NCI-H345 treated with DMSO at 0.1 percent for 48 hours (cell line): ENCODE data around the gene KIRREL1.

Experiments
- DNase-seq: peaks from one replicate; lab custom pipeline; 2025; ENCODE audit not compliant: unreplicated experiment; lab: John Stamatoyannopoulos, UW

Gene KIRREL1

DNA sequence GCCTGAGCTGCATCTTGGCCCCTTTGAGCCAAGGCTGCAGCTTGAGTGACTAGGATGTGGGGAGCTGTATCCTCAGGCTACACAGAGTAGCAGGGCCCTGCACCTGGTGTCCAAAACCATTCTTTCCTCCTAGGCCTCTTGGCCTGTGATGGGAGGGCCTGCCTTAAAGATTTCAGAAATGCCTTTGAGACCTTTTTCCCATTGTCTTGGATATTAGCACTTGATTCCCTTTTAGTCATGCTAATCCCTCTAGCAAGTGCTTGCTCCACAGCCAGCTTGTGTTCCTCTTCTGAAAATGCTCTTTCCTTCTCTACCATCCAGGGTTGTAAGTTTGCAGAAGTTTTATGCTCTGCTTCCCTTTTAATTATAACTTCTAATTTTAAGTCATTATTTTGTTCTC lies 21.7 kb upstream of the KIRREL1 start:
- DNase-seq: no peak

DNA sequence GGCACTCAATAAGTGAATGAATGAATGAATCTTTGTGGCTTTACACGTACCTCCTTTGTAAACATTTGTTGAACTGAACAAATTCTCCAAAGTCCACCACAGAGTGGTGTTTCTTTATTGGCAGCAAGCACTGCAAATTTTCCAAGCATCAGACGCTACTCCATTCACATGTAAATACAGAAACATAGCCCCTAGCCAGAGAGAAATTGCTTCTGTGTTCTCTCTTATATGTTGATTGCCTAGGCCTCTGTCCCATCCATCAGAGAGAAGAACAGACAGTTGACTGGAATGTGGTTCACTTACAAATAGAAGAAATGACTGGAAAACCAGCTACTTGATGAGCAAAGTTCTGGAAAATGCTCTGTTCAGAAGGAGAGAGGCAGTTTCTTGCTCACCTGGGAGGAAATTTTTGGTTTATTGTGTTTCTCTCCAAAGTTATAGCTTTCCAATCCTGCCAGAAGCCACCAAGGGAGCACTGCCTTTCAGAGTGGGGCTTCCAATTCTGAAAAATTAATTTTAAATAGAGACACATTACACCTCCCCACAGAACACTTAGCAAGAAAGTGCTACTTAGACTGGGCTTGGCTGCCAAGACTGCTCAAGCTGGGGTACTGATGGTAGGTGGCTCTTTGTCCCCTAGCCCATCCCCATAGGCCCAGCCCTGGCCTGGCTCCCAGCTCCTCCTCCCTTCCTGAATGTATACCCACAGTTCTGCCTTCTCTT lies 18.1 kb upstream of the KIRREL1 start:
- no peak for DNase-seq

DNA sequence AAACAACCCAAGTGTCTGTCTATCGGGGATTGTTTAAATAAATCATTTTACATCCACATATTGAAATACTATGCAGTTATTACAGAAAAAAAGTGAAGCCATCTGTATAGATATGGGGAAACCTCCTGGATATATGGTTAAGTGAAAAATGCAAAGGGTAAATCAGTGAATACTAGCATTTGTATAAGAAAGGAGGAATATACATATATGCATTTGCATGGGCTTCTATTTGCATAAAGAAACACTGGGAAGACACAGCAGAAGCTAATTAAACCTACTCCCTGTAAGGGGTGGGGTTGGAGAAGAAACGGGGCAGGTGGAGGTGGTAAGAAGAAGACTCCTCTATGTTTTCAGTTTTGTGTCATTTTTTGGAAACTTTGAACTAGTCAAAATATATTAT lies 16.6 kb upstream of the KIRREL1 start:
- no peak for DNase-seq

DNA sequence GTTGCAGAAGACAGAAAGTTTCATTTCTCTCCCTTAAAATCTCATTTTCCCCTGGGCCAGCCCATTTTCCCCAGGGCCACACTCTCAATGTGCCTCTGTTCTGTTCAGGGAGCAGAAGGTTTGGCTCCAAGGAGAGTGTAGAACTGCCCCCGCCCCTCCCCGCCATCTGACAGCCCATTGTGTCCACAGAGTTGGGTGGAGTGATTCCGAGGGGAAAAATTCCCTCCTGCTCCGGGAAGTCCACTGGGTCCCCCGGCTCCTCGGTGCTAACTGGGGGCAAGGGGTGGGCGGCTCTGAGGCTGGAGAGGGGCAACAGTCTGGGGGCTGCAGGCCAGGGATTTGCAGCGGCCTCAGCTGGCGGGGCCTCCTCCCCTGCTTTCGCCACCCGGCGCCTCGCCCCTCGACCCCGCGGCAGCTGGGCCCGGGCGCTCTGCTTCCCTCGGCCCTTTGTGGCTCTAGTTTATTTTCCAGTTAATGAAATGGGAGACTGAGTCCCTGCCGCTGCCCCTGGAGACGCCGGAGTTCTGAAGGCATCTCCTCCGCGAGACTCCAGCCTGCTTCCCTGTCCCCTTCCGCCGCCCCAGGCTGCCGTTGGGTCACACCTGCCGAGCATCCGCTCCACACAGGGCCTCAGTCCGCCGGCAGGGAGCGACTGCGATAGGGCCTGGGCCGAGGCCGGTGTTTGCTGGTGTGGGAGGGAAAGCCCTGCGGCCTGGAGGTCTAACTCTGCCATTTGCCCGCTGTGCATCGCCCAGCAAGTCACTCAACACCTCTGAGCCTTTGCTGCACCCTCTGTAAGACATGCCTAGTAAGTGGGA lies 14.7 kb upstream of the KIRREL1 start:
- no peak for DNase-seq

DNA sequence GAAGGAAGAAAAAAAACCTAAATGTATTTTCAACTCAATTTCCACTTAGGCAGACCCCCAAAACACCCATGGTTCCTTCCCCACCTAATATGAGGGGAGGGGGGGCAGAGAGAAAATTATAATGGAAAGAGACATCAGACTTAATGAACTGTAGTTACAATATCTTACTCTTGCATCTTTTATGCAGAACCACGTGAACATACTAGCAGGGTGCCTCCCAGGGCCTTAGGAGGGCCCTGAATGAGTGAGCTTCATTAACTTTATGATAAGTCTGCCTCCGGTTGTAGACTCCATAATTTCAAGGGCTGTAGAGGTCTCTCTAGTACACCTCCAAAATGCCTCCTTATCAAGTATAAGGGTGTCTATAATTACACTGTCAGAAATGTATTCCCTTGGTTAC lies 11.3 kb upstream of the KIRREL1 start:
- DNase-seq: no peak

DNA sequence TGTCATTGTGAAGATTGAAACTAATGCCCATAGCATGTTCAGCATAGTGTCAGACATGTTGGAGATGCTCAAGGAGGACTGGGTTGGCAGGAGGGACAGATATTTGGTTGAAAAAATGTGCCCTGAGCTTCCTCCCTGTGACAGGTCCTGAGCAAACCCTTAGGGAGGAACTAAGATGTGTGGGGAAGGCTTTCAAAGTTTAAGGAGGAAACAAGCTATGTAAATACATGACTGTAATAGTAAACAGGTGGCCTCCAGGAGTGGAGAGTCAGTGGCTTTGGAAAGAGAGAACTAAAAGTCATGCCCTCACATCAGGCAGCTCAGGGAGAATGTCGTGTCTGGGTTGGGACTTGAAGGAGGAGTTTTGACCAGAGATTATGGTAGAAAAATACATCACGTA lies 9.7 kb upstream of the KIRREL1 start:
- DNase-seq: no peak

DNA sequence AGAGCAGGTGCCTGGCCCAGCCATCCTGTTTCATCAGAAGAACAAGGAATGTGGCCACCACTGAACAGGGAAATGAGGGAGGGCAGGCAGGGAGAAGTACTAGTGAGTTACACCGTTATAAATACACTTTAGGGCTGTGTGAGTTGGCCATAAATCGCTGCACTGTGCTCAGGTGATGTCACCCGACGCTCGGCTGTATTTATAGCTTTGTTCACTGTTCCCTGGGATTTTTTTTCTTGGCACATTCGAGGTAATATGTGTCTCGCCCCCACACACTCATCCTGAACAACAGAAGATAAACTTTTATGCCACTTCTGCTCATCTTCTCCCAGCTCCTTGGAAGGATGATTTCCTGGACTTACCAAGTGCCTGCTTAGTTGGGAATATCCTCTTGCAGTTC lies 9.0 kb upstream of the KIRREL1 start:
- DNase-seq: no peak

DNA sequence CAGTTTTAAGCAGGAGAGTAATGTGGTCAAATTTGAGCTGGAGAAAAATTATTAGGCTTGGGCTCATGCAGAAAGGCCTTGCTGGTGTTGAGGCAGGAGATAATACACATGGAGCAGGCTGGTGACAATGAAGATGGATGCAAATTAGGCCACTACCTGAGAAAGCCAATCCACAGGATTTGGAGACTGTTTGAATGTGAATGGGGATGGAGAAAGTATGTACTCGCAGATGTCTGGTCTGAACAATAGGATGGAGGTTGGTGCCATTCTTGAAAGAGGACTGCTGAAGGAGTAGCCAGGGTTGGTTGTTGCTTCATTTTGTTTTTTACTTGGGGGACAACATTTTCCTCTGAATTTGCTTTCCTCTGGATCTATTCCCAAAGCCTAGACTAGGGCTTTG lies 8.0 kb upstream of the KIRREL1 start:
- DNase-seq: no peak

DNA sequence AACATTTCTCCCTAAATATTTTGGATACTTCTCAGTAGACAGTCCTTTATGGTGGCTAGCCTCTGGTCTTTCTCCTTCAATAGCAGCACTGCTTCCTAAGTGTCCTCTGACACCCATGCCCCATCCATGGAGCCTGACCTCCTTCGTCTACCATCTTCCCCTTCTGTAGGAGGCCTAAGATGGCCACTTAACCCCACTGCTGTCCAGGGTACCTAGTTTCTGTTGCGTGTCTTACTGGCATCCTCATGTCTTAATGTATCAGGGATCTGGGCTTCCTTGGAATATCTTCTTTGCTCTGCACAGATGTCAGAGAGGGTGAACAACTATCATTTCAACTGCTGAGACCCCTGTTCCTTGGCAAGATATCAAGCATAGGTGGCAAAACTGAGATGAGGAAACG lies 5.4 kb upstream of the KIRREL1 start:
- DNase-seq: no peak

DNA sequence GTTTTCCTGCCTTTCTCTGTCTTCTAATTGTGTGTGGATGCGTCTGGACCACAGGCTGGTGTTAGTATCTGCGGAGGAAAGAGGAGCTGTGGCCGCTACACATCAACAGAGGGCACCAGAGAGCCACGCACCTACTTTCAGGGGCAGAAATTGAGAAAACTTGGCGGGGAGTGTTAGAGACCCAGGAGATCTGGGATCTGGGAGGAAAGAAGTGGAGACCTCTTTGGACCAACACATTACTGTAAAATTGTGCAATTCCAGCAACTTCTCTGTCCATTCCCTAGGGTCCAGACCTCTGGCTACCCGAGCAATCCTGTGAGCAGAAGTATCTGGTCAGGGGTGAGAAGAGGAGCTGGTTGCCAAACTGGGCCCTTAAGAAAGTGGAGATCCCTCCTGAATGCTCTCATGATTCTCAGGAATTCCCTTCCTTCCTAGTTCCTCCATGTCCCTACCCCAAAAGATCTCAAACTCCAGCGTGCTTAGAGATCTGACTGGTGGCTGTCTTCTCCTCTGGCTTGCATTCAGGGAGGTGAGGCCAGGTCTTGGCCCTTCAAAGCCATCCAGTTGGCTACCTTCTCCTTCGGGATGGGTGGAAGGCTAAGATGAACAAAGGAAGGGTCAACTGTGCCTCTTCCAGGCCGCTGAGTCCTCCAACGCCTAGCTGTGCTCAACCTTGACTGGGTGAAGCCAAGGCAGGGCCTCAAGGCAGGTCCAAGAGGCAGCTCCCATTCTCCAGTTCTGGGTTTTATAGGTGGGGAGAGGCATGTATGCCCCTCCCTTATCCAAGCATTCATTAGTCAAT lies 1.2 kb upstream of the KIRREL1 start:
- DNase-seq: no peak

DNA sequence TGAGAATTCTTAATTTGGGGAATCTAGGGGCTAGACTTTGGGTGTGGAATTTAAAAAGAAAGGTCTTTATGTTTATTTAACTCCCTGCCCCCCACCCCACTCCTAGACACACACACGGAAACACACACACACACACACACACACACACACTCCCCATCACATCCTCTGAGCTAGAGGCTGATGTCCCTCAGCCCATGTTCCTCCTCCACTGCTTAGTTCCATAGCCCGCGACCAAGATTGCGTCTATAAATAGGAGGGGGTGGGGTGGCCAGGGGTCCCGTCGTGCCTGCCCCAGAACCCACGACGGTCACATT lies 655 bp upstream of the KIRREL1 start:
- DNase-seq: no peak

DNA sequence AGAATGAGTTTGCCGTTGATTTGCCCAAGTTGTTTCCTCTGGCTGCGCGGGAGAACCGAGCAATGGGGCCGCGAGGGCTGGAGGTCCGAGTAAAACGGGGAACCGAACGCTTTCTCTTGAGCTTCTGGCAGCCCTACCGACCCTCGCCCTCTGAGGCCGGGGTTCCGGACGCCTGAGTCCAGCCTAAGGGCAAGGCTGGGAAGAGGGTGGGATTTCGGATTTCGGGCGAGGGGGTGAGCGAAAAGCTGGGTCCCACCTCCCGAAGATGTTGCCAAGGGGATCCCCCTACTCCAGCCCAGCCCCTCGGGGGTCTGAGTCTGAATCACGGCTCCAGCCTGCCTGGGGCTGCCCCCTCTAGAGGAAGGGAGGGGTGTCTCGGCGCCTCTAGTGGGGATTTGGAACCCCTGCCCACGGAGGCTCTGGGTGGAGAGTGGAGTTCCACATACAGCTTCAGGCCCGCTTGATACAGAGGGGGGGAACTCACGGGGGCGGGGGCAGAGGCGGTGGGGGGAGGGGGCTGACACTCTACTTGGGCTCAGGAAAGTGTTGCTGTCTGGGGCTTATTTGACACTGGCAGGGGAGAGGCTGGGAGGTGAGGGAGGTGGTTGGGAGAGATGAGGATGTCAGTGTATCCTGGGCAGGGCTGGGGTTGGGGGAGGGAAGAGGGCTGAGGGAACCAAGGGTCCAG lies 617 bp downstream of the KIRREL1 start:
- DNase-seq: no peak

DNA sequence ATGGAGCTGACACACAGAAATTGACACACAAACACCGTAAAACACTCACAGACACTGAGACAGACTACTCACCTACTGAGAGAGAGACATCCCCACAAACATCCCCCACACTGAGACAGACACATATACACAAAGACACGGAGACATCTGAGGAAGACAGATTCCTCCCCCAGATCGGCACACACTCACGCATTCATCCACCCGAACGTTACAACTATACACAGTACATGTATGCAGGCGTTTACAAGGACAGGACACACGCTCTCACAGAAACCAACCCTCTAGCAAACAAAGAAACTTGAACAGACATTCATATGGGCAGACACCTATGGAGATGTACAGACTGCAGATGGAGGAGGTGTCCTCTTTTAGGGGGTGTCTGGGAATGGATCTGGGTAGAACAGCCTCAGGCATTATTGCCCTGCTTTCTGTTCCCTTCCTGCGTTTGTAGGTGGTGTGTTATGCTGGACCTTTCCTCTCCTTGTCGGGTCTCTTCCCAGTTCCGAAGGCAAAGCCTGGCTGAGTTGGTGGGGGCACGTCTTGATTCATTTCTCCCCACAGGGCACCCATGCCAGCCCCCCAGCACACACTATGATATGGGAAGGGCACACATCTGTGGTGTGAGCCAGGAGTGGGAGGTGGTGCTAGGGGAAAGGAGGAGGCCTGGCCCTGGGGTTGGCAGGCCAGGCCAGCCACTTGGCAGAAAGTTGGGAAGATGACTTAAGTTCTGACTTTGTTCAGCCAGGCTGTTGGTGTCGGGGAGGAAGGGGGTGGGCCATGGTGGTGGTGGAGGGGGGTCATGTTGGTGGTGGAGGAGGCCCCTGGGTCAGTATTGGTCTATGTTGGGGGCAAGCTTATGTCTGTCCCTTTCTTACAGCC lies 1.5 kb downstream of the KIRREL1 start:
- no peak for DNase-seq

DNA sequence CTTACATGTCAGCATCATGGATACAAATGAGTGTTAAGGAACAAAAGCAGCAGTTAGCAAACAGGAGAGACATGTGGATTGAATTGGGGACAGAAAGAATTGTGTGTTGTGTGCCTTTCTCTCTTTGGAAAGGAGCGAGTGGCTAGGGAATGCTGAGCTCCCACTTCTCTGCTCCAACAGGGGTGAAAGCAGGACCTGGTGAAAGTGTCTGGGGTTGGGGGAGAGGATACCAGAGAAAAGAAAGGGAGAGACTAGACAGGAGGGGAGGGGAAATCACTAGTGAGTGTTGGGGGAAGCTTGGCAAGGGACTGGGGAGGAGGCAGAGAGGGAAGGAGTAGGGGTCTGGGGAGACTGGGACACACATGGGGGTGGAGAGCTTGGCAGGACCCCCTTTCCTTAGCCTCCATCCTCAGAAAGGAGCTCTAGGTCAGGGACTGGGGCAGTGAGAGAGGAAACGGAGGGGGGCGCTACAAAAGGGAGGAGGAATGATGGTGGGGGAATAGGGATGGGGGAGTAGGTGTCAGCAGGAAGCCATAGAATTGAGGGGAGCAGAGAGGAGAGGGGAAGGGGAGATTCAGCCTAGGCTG lies 2.2 kb downstream of the KIRREL1 start:
- no peak for DNase-seq

DNA sequence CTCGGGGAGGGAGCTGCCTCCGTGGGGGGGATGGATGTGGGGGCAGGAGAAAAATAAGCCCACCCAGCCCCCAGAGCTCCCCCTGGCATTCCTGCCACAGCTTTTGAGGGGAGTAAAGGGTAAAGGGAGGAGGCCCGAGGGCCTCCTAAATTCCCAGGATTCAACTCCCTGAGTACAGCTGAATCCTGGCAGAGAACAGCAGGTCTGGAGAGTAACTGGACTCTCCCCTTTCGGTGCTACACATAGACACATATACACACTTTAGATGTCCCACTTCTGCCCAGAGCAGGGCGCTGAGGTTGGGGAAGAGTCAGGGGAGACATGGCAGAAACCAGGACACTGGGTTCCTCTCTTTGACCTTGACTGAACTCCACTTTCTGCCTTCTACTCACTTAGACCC lies 3.0 kb downstream of the KIRREL1 start:
- no peak for DNase-seq

DNA sequence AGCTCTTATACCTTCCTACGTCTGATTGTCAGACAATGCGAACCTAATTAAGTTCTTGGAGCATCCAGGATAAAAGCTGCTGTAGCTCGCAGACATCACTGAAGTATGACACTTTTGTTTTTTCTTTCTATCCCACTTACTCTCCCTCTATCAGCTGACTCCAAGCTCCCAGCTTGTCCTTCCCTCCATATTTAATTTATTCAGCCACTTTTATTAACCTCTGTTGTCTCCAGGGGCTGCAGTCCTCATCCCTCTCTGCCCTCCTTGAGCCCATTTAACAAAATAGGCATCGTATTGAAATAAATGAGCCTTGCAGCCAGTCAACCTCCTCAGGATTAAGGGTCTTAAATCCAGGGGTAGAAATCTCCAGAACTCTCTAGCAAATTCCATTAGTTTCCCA lies 7.1 kb downstream of the KIRREL1 start:
- DNase-seq: no peak

DNA sequence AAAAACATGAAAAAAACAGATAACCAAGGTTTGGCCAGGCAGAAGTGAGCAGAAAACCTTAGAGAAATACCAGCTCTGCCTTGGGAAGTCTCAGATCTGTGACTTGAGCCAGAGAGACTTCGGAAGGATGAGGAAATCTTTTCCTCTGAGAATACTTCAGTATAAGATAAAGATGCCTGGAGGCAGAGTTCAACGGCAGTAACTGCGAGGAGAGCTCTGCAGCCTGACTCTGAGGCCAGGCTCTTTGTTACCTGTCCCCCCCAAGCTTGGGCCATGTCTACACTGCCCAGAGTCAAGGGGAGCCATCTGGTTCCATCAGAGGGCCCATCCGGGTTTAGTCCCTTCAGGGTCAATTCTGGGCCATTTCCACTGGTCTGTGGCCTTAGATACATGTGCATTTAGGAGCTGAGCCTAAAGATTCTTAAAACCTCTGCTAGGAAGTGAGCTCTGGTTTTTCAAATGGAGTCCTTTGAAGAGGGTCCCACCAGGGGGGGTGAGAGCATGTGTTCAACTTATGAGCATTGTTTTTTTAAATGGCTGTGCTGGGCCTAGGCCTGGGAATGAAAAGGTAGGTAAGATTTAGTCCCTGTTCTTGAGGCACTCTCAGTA lies 8.7 kb downstream of the KIRREL1 start:
- no peak for DNase-seq

DNA sequence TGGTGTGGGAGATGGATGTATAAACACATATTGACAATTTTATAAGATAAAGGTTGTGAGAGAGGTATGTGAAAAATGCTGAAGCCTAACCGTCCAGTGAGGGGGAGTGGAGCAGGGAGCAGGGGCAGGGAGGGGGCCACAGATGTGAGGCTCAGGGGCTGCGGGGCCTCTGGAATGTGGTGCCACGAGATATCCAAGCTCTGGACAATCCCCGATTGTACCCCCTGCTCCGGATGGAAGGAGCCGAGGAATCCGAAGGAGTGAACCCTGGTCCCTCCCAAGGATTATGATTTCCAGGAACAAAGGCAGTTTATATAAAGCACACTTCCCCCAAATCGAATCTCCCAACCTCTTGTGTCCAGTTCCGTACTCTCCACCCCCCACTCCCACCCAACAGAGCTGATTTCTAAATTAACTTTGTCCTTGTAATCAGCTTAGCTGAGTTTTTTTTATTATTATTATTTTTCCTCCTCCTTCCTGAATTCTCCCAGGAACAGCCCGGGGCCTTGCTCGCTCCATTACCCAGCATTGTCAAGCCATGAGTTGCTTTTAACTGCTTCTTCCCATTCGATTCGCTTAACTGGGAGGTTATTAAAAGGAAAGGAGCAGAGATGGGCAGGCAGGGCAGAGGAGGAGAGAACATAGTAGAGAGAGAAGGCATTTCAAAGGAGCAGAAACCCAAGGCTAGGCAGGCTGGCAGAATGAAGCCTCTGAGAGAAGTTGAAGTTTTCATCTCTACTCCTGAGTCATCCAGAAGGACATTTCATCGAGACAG lies 9.4 kb downstream of the KIRREL1 start:
- no peak for DNase-seq

DNA sequence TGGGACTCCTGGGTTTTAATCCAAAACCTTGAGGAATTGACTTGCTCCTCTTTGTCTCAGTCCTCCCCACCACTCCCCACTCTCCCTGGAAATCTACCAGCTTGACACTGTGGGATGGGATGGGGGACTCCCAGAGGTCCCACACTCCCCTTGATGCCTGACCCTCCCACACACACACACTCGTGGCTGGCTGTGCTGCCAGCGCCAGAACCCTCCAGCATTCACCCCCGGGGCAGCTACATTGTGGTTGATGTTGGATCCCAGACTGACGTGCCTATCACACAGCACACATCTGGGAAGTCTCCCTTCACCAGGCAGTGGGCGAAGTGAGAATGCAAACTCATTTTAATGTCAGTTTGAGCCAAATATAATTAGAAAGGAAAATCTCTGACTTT lies 10.0 kb downstream of the KIRREL1 start:
- DNase-seq: no peak
